OCI-LY3 (cell line): ENCODE data around the gene GNB5.

Experiments
- EZH2phosphoT487 ChIP-seq: fragments of 200-600 bp; shearing (Covaris generic); IDR thresholded peaks from 2 replicates; pipeline ENCODE4 v1.6.1; 2018; ENCODE audit warnings: antibody characterized with exemption, mixed run types, low read depth
- TF ChIP-seq, protein P1 (sequence below): fragments of 200-600, 300-600 bp; sonication (generic); IDR thresholded peaks from 2 replicates; pipeline ENCODE4 v1.5.1; 2014; ENCODE audit warnings: antibody characterized with exemption, low read length, low read depth

- TF ChIP-seq, protein P1, sequence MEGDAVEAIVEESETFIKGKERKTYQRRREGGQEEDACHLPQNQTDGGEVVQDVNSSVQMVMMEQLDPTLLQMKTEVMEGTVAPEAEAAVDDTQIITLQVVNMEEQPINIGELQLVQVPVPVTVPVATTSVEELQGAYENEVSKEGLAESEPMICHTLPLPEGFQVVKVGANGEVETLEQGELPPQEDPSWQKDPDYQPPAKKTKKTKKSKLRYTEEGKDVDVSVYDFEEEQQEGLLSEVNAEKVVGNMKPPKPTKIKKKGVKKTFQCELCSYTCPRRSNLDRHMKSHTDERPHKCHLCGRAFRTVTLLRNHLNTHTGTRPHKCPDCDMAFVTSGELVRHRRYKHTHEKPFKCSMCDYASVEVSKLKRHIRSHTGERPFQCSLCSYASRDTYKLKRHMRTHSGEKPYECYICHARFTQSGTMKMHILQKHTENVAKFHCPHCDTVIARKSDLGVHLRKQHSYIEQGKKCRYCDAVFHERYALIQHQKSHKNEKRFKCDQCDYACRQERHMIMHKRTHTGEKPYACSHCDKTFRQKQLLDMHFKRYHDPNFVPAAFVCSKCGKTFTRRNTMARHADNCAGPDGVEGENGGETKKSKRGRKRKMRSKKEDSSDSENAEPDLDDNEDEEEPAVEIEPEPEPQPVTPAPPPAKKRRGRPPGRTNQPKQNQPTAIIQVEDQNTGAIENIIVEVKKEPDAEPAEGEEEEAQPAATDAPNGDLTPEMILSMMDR = no peak
- no peak for TF ChIP-seq EZH2phosphoT487
Measured at GRCh38 chr15:52082197-52083036, 108.8 kb downstream of the GNB5 start.
